SK-N-SH (cell line): ENCODE data around the gene IFNA16. TPM values are rescaled to one million over a fixed set of nuclear protein-coding genes. Genes with fewer than 3 reads are reported as not detected.

ENCODE experiments used
- CTCF ChIA-PET: fragments of 300-600, 350-600 bp; formaldehyde crosslinking; extraction: SDS; loops from one replicate; lab custom pipeline; 2021; lab: Yijun Ruan, JAX
- POLR2A ChIA-PET: fragments of 350-600 bp; sonication (Branson Sonifier 250); formaldehyde crosslinking; extraction: SDS; loops from one replicate; lab custom pipeline; 2020; ENCODE audit warnings: antibody characterized with exemption, inconsistent platforms; lab: Yijun Ruan, JAX
- DNase-seq: peaks from one replicate; pipeline ENCODE4 v3.0.0; 2012
- H2AFZ ChIP-seq: fragments of 200-600 bp; sonication (generic); 2 replicates; pipeline ENCODE4 v1.8.1; 2016; ENCODE audit warnings: antibody characterized with exemption, mild to moderate bottlenecking, low read depth
- H3F3A ChIP-seq: fragments of 200-600 bp; sonication (generic); replicated peaks from 2 replicates; pipeline ENCODE3; 2016; ENCODE audit warnings: antibody characterized with exemption, mild to moderate bottlenecking; ENCODE audit not compliant: insufficient read depth
- H3K27ac ChIP-seq, 2 experiments: fragments of 200-500 bp in 1 of 2; fragments of 200-600 bp in 1 of 2; sonication (Bioruptor generic) in 1 of 2; sonication (generic), shearing (Covaris generic) in 1 of 2; 2 replicates each; pipeline versions ENCODE4 v1.5.1 to v1.6.1; 2014 to 2016; ENCODE audit warnings: low read depth in 2 of 2, inconsistent platforms in 1 of 2, low read length in 1 of 2, mild to moderate bottlenecking in 1 of 2, mixed read lengths in 1 of 2
- H3K27me3 ChIP-seq: fragments of 200-600 bp; sonication (generic), shearing (Covaris generic); 2 replicates; pipeline ENCODE4 v1.6.1; 2016; ENCODE audit warnings: mixed run types; ENCODE audit not compliant: insufficient read depth
- H3K36me3 ChIP-seq, 2 experiments: fragments of 200-500 bp in 1 of 2; fragments of 200-600 bp in 1 of 2; sonication (Bioruptor generic) in 1 of 2; sonication (generic) in 1 of 2; replicated peaks in 1 of 2; 2 replicates each; pipeline versions ENCODE3 to v1.5.1; 2014 to 2016; ENCODE audit warnings: low read length in 1 of 2, mild to moderate bottlenecking in 1 of 2; ENCODE audit not compliant: insufficient read depth in 2 of 2, control insufficient read depth in 1 of 2
- H3K4me1 ChIP-seq, 2 experiments: fragments of 200-500 bp in 1 of 2; fragments of 200-600 bp in 1 of 2; sonication (Bioruptor generic) in 1 of 2; sonication (generic), shearing (Covaris generic) in 1 of 2; 2 replicates each; pipeline versions ENCODE4 v1.5.1 to v1.6.1; 2014 to 2016; ENCODE audit warnings: low read depth in 1 of 2, low read length in 1 of 2, mixed run types in 1 of 2; ENCODE audit not compliant: insufficient read depth in 2 of 2, control insufficient read depth in 1 of 2
- H3K4me2 ChIP-seq: fragments of 200-600 bp; sonication (generic), shearing (Covaris generic); 2 replicates; pipeline ENCODE4 v1.6.1; 2017; ENCODE audit warnings: mixed run types
- H3K4me3 ChIP-seq, 2 experiments: fragments of 200-500 bp in 1 of 2; fragments of 200-600 bp in 1 of 2; sonication (Bioruptor generic) in 1 of 2; sonication (generic), shearing (Covaris generic) in 1 of 2; 2 replicates each; pipeline versions ENCODE4 v1.5.1 to v1.8.1; 2014 to 2016; ENCODE audit warnings: low read depth in 2 of 2, inconsistent platforms in 1 of 2, low read length in 1 of 2, mild to moderate bottlenecking in 1 of 2, mixed read lengths in 1 of 2, moderate library complexity in 1 of 2
- H3K79me2 ChIP-seq: fragments of 200-600 bp; sonication (generic); 2 replicates; pipeline ENCODE4 v1.8.1; 2017; ENCODE audit warnings: mild to moderate bottlenecking; ENCODE audit not compliant: insufficient read depth
- H3K9ac ChIP-seq: fragments of 200-600 bp; sonication (generic); 2 replicates; pipeline ENCODE4 v1.6.1; 2017; ENCODE audit warnings: mixed run types
- H3K9me2 ChIP-seq: fragments of 200-600 bp; sonication (generic); 2 replicates; pipeline ENCODE4 v1.6.1; 2017; ENCODE audit warnings: mixed run types
- H3K9me3 ChIP-seq: fragments of 200-600 bp; sonication (generic); 2 replicates; pipeline ENCODE4 v1.6.1; 2017; ENCODE audit warnings: mixed run types, mild to moderate bottlenecking, moderate library complexity
- H4K20me1 ChIP-seq: fragments of 200-600 bp; sonication (generic); 2 replicates; pipeline ENCODE4 v1.6.1; 2017; ENCODE audit warnings: mild to moderate bottlenecking, mixed run types; ENCODE audit not compliant: insufficient read depth
- CTCF ChIP-seq: fragments of 200-600 bp; sonication (generic); IDR thresholded peaks from 2 replicates; pipeline ENCODE4 v1.6.1; 2017; ENCODE audit warnings: antibody characterized with exemption, mild to moderate bottlenecking, moderate library complexity
- ELF1 ChIP-seq: IDR thresholded peaks from 2 replicates; pipeline ENCODE4 v1.4.0; 2012
- EP300 ChIP-seq, 2 experiments: IDR thresholded peaks; 2 replicates each; pipeline versions ENCODE4 v1.4.0 to v1.6.1; 2012; ENCODE audit warnings: borderline replicate concordance in 1 of 2, low read depth in 1 of 2, low read length in 1 of 2
- EZH2phosphoT487 ChIP-seq: fragments of 200-600 bp; sonication (generic); IDR thresholded peaks from 2 replicates; pipeline ENCODE4 v1.6.1; 2017; ENCODE audit warnings: low read depth, mixed run types, mild to moderate bottlenecking, antibody characterized with exemption, moderate library complexity, borderline replicate concordance
- FOSL2 ChIP-seq: IDR thresholded peaks from 2 replicates; pipeline ENCODE4 v1.4.0; 2012; ENCODE audit warnings: low read depth, mild to moderate bottlenecking, moderate library complexity, borderline replicate concordance
- GATA2 ChIP-seq: sonication (generic); formaldehyde crosslinking; IDR thresholded peaks from 2 replicates; pipeline ENCODE4 v1.5.0; 2020; ENCODE audit warnings: mild to moderate bottlenecking, missing genetic modification reagents
- MXI1 ChIP-seq: IDR thresholded peaks from 2 replicates; pipeline ENCODE4 v1.6.1; 2012; ENCODE audit warnings: mild to moderate bottlenecking, low read depth, low read length, improper control_type of control experiment
- PBX3 ChIP-seq: IDR thresholded peaks from 2 replicates; pipeline ENCODE4; 2012
- POLR2AphosphoS5 ChIP-seq: IDR thresholded peaks from 2 replicates; pipeline ENCODE4 v1.6.1; 2012; ENCODE audit warnings: low read depth, low read length
- RCOR1 ChIP-seq: fragments of 150-350 bp; IDR thresholded peaks from 2 replicates; pipeline ENCODE4 v1.6.1; 2017; ENCODE audit warnings: antibody characterized with exemption, low read length
- RXRA ChIP-seq: IDR thresholded peaks from 2 replicates; pipeline ENCODE4 v1.4.0; 2012; ENCODE audit warnings: low read depth, mild to moderate bottlenecking, borderline replicate concordance
- SMC3 ChIP-seq: IDR thresholded peaks from 2 replicates; pipeline ENCODE4 v1.6.1; 2012; ENCODE audit warnings: low read depth, low read length, improper control_type of control experiment
- whole genome bisulfite sequencing: methylation state at CpG from one replicate; pipeline ENCODE4 v1.1.6; 2017; ENCODE audit warnings: low lambda C conversion rate; 5-methylcytosine and 5-hydroxymethylcytosine counted together
- polyA plus RNA-seq, 3 experiments: library from polyadenylated mRNA; depleted of rRNA; stranded (reverse); fragments of >200 nt; gene quantifications; 2 replicates each; pipeline ENCODE4 v1.2.3, GENCODE V29; 2012

Gene IFNA16
- polyA plus RNA-seq, 1 of the 3 experiments (the other 2 are of a cell fraction) = not detected

GRCh38 chr9:21251190-21251589, 34.1 kb upstream of the IFNA16 start:
- peaks cover 2% of the 10 kb centered on the region; the same call in 1 of the 2 replicates for H3K27me3 ChIP-seq
- no peaks in the 10 kb centered on the region for H3K36me3 ChIP-seq
- TF ChIP-seq PBX3 (no peak), GATA2 (CRISPR knock-in tag) (no peak), POLR2AphosphoS5 (no peak), EZH2phosphoT487 (no peak), SMC3 (no peak), EP300 (IDR thresholded peaks at IDR 0.05; ENCODE audit: borderline replicate concordance in 1 of 2, low read depth in 1 of 2, low read length in 1 of 2) (no peak), ELF1 (no peak), CTCF (no peak), MXI1 (no peak), RCOR1 (no peak), FOSL2 (no peak)
- TF ChIP-seq, all 33 proteins: peak for 0
- Histone ChIP-seq H3K79me2 (no peaks in the 10 kb centered on the region), H3K4me3 (no peak overlapping the region), H2AFZ (no peak overlapping the region), H3K9ac (no peak overlapping the region), H3K27ac (no peak overlapping the region), H3K4me2 (no peak overlapping the region), H3K9me2 (no peaks in the 10 kb centered on the region), H3F3A (no peaks in the 10 kb centered on the region), H4K20me1 (no peaks in the 10 kb centered on the region), H3K9me3 (no peaks in the 10 kb centered on the region), H3K4me1 (no peaks in the 10 kb centered on the region)
- ChIA-PET CTCF (interaction anchor here (0.9 to 1.7 kb wide), 5 partner anchors 11 to 147 kb away, joined by 3 to 14 read pairs (median 3); no protein-coding TSS in a partner anchor), POLR2A (no interaction called here)
- WGBS = 0% methylated on average over 1 of the region's 1 CpG
- no peak for DNase-seq

- CTCF ChIA-PET = no interaction called here
These were observed 27.7 kb upstream of the IFNA16 start for GRCh38 chr9:21244836-21245235.

More at GRCh38 chr9:21244836-21245235, 27.7 kb upstream of the IFNA16 start:
- H3K9me3 ChIP-seq = no peaks in the 10 kb centered on the region
- H3K79me2 ChIP-seq = no peaks in the 10 kb centered on the region
- WGBS = 1% methylated on average over 2 of the region's 2 CpGs
- no peak overlapping the region for H3K9ac ChIP-seq
- H4K20me1 ChIP-seq = no peaks in the 10 kb centered on the region
- no peak overlapping the region for H3K4me2 ChIP-seq
- no peak for TF ChIP-seq RXRA
- no peak for DNase-seq
- no peak overlapping the region for H2AFZ ChIP-seq
- H3K27me3 ChIP-seq = no peaks in the 10 kb centered on the region; the same call in 1 of the 2 replicates
- no peak overlapping the region for H3K27ac ChIP-seq
- H3K4me1 ChIP-seq = no peaks in the 10 kb centered on the region
- no peak overlapping the region for H3K4me3 ChIP-seq
- no peaks in the 10 kb centered on the region for H3K36me3 ChIP-seq
- H3K9me2 ChIP-seq = no peaks in the 10 kb centered on the region
- POLR2A ChIA-PET = no interaction called here
- H3F3A ChIP-seq = no peaks in the 10 kb centered on the region
